GM10248 (cell line): ENCODE measurements around the gene XKR8.
A peak's percentile ranks its signal among the peaks of the same experiment; 100 is the strongest.

Source experiments
- CTCF ChIA-PET: fragments of 300-600 bp; sonication (Branson Sonifier 250); formaldehyde crosslinking; extraction: SDS; loops from one replicate; lab custom pipeline; 2021; ENCODE audit warnings: antibody characterized with exemption; lab: Yijun Ruan, JAX
- POLR2A ChIA-PET: fragments of 350-650 bp; sonication (Branson Sonifier 250); formaldehyde crosslinking; extraction: SDS; loops from one replicate; lab custom pipeline; 2020; ENCODE audit warnings: antibody characterized with exemption; lab: Yijun Ruan, JAX
- DNase-seq: peaks from one replicate; pipeline ENCODE4 v3.0.0; 2012; ENCODE audit errors: extremely low spot score
- CTCF ChIP-seq: IDR thresholded peaks from 2 replicates; pipeline ENCODE4 v1.5.1; 2012; ENCODE audit warnings: mild to moderate bottlenecking, low read depth; ENCODE audit errors: extremely low read depth, missing control alignments, control extremely low read depth

The XKR8 gene

GRCh38 chr1:27959792-27960603, at the start of gene XKR8:
TSS of gene XKR8 (plus strand) at chr1:27959973. CDS start at chr1:27960070, 97 bp downstream.
- peak; percentile 57 for TF ChIP-seq CTCF
- peak; percentile 97 for DNase-seq
- ChIA-PET CTCF (interaction anchor here (1.0 to 1.9 kb wide), 7 partner anchors 12 to 249 kb away, joined by 3 to 8 read pairs (median 5); partner anchors contain the start of gene EYA3), POLR2A (no interaction called here)

GRCh38 chr1:27912429-27912828, 47.3 kb upstream of the XKR8 start:
- ChIA-PET CTCF (interaction anchor here (1.1 kb wide), 1 partner anchor 52 kb away, joined by 3 read pairs; no protein-coding TSS in a partner anchor), POLR2A (interaction anchor here (0.6 to 1.8 kb wide), 2 partner anchors 22 to 323 kb away, joined by 3 to 7 read pairs; no protein-coding TSS in a partner anchor)
- no peak for DNase-seq
- no peak for TF ChIP-seq CTCF

- POLR2A ChIA-PET: no interaction called here
- DNase-seq: no peak
- CTCF ChIA-PET: no interaction called here
- TF ChIP-seq CTCF: no peak
These were observed 44.6 kb upstream of the XKR8 start for GRCh38 chr1:27915082-27915575.

GRCh38 chr1:27922272-27922671, 37.5 kb upstream of the XKR8 start:
- DNase-seq: no peak
- ChIA-PET POLR2A (no interaction called here), CTCF (no interaction called here)
- TF ChIP-seq CTCF: no peak

GRCh38 chr1:27928216-27928954, 31.4 kb upstream of the XKR8 start:
- POLR2A ChIA-PET: no interaction called here
- DNase-seq: no peak
- TF ChIP-seq CTCF: no peak
- CTCF ChIA-PET: interaction anchor here (1.0 to 1.9 kb wide), 3 partner anchors 13 to 96 kb away, joined by 3 to 6 read pairs (median 3); no protein-coding TSS in a partner anchor

GRCh38 chr1:27931184-27931583, 28.6 kb upstream of the XKR8 start:
- CTCF ChIA-PET: interaction anchor here (1.3 to 1.6 kb wide), 3 partner anchors 8 to 24 kb away, joined by 4 to 6 read pairs (median 4); no protein-coding TSS in a partner anchor
- no peak for TF ChIP-seq CTCF
- no peak for DNase-seq
- POLR2A ChIA-PET: no interaction called here
